K562 (cell line): ENCODE data around the gene ZNF692. TPM values are rescaled to one million over a fixed set of nuclear protein-coding genes. Genes with fewer than 3 reads are reported as not detected.

Experiments used
- CBX1 ChIP-seq: sonication (generic); IDR thresholded peaks from 2 replicates; pipeline ENCODE4 v1.6.1; 2016; ENCODE audit warnings: antibody characterized with exemption, low read depth, mild to moderate bottlenecking
- COPS2 ChIP-seq: fragments of 450-650 bp; conservative IDR thresholded peaks from 2 replicates; pipeline ENCODE4 v1.6.1; 2016; ENCODE audit warnings: mild to moderate bottlenecking, moderate library complexity
- EHMT2 ChIP-seq: fragments of 450-650 bp; IDR thresholded peaks from 2 replicates; pipeline ENCODE4 v1.6.1; 2018; ENCODE audit warnings: antibody characterized with exemption
- ETS2 ChIP-seq: IDR thresholded peaks from 2 replicates; pipeline ENCODE4 v1.6.1; 2016; ENCODE audit warnings: borderline replicate concordance, missing genetic modification characterization, mild to moderate bottlenecking, moderate library complexity, missing compliant biosample characterization; ENCODE audit not compliant: poor library complexity, severe bottlenecking
- GATAD2A ChIP-seq: fragments of 450-650 bp; IDR thresholded peaks from 2 replicates; pipeline ENCODE4 v1.6.1; 2017
- HNRNPUL1 ChIP-seq: fragments of 200-400 bp; formaldehyde crosslinking; IDR thresholded peaks from 2 replicates; pipeline ENCODE4 v1.6.1; 2017; ENCODE audit warnings: low read length
- KAT7 ChIP-seq: sonication (generic); formaldehyde crosslinking; IDR thresholded peaks from 2 replicates; pipeline ENCODE4 v1.8.0; 2022; ENCODE audit warnings: missing genetic modification reagents, mild to moderate bottlenecking, borderline replicate concordance
- PHTF2 ChIP-seq: fragments of 250-450 bp; sonication (Bioruptor Pico); IDR thresholded peaks from 2 replicates; pipeline ENCODE4 v1.5.0; 2021; ENCODE audit warnings: mild to moderate bottlenecking
- PURB ChIP-seq: sonication (generic); formaldehyde crosslinking; IDR thresholded peaks from 2 replicates; pipeline ENCODE4 v1.9.0; 2021; ENCODE audit warnings: low read depth, mild to moderate bottlenecking, missing genetic modification reagents
- PYGO2 ChIP-seq: fragments of 450-650 bp; IDR thresholded peaks from 2 replicates; pipeline ENCODE4 v1.6.1; 2016; ENCODE audit warnings: mild to moderate bottlenecking, missing genetic modification characterization, moderate library complexity, missing compliant biosample characterization
- RBM22 ChIP-seq: fragments of 200-400 bp; formaldehyde crosslinking; IDR thresholded peaks from 2 replicates; pipeline ENCODE4 v1.6.1; 2018; ENCODE audit warnings: low read length, low read depth; ENCODE audit not compliant: poor library complexity, severe bottlenecking
- SMARCA4 ChIP-seq: fragments of 450-650 bp; IDR thresholded peaks from 2 replicates; pipeline ENCODE4 v1.6.1; 2016
- SNRNP70 ChIP-seq: fragments of 200-400 bp; formaldehyde crosslinking; optimal IDR thresholded peaks from 2 replicates; pipeline ENCODE3; 2017; ENCODE audit warnings: low read depth, low read length
- TEAD1 ChIP-seq, 2 experiments: fragments of 450-650 bp in 1 of 2; sonication (generic) in 1 of 2; formaldehyde crosslinking; IDR thresholded peaks; 2 replicates each; pipeline versions ENCODE4 v1.4.0 to v1.8.0; 2020 to 2022; ENCODE audit warnings: mild to moderate bottlenecking in 2 of 2, missing genetic modification reagents in 1 of 2
- TEAD4 ChIP-seq, 2 experiments: sonication (generic) in 1 of 2; formaldehyde crosslinking in 1 of 2; IDR thresholded peaks; 2 replicates each; pipeline versions ENCODE4 v1.6.1 to v1.8.0; 2012 to 2022; ENCODE audit warnings: borderline replicate concordance in 1 of 2, inconsistent platforms in 1 of 2, low read length in 1 of 2, mild to moderate bottlenecking in 1 of 2, missing genetic modification reagents in 1 of 2
- U2AF2 ChIP-seq: fragments of 200-400 bp; formaldehyde crosslinking; optimal IDR thresholded peaks from 2 replicates; pipeline ENCODE3; 2017; ENCODE audit warnings: low read depth, mild to moderate bottlenecking, low read length
- ZFP30 ChIP-seq: fragments of 250-450 bp; sonication (Bioruptor Pico); IDR thresholded peaks from 2 replicates; pipeline ENCODE4 v1.8.0; 2022; ENCODE audit warnings: moderate library complexity, mild to moderate bottlenecking, inconsistent platforms, borderline replicate concordance
- ZNF133 ChIP-seq: fragments of 250-450 bp; sonication (Bioruptor Pico); IDR thresholded peaks from 2 replicates; pipeline ENCODE4 v1.4.0; 2020; ENCODE audit warnings: mild to moderate bottlenecking
- ZNF584 ChIP-seq: fragments of 200-800 bp; sonication (Bioruptor generic); IDR thresholded peaks from 2 replicates; pipeline ENCODE4 v1.6.1; 2016; ENCODE audit warnings: low read depth, mild to moderate bottlenecking, missing genetic modification characterization, missing compliant biosample characterization
- ZNF668 ChIP-seq: fragments of 250-450 bp; sonication (Bioruptor Pico); IDR thresholded peaks from 2 replicates; pipeline ENCODE4 v1.8.0; 2022; ENCODE audit warnings: mild to moderate bottlenecking, inconsistent platforms
- polyA plus RNA-seq, 8 experiments: library from polyadenylated mRNA; depleted of rRNA in 4 of 8; stranded (reverse) in 5 of 8; unstranded in 3 of 8; fragments of >200 nt; fragmentation: Nextera tagmentation in 2 of 8; fragmentation: Illumina TruSeq in 1 of 8; extraction: Ambion mirVana in 2 of 8; extraction: Trizol in 1 of 8; gene quantifications; 2 replicates each; pipeline versions ENCODE4 v1.2.1 to v1.2.3, GENCODE V29; 2011 to 2014; ENCODE audit warnings: inconsistent platforms in 1 of 8, missing spikeins in 1 of 8
- total RNA-seq, 7 experiments: library from RNA; depleted of rRNA in 6 of 7; stranded (reverse); fragments of >200 nt in 6 of 7; fragmentation: Illumina TruSeq in 2 of 7; extraction: Trizol in 2 of 7; gene quantifications; 2 replicates each; pipeline versions ENCODE4 v1.2.1 to v1.2.3, GENCODE V29; 2011 to 2021; ENCODE audit warnings: low replicate concordance in 1 of 7
- TF ChIP-seq, protein P1 (sequence below): sonication (generic); formaldehyde crosslinking; IDR thresholded peaks from 2 replicates; pipeline ENCODE4 v1.8.0; 2023; ENCODE audit warnings: mild to moderate bottlenecking, missing genetic modification reagents
- TF ChIP-seq, protein P2 (sequence below): fragments of 250-450 bp; sonication (Bioruptor Pico); IDR thresholded peaks from 2 replicates; pipeline ENCODE4 v1.6.1; 2021; ENCODE audit warnings: mild to moderate bottlenecking
- TF ChIP-seq, protein P3 (sequence below), 2 experiments: IDR thresholded peaks; 2 replicates each; pipeline ENCODE4 v1.6.1; 2011; ENCODE audit warnings: borderline replicate concordance in 1 of 2, control low read depth in 1 of 2, low read depth in 1 of 2, low read length in 1 of 2, mild to moderate bottlenecking in 1 of 2, mixed read lengths in 1 of 2, moderate library complexity in 1 of 2; ENCODE audit not compliant: insufficient read depth in 1 of 2, insufficient read length in 1 of 2, poor library complexity in 1 of 2, severe bottlenecking in 1 of 2; ENCODE audit errors: extremely low read depth in 1 of 2

ZNF692 gene
- total and polyA plus RNA-seq, 9 of the 15 experiments (the other 6 are each of a cell fraction or from before 2014, with no cell fraction given): 8.4 to 143 (median 55.9) TPM

DNA sequence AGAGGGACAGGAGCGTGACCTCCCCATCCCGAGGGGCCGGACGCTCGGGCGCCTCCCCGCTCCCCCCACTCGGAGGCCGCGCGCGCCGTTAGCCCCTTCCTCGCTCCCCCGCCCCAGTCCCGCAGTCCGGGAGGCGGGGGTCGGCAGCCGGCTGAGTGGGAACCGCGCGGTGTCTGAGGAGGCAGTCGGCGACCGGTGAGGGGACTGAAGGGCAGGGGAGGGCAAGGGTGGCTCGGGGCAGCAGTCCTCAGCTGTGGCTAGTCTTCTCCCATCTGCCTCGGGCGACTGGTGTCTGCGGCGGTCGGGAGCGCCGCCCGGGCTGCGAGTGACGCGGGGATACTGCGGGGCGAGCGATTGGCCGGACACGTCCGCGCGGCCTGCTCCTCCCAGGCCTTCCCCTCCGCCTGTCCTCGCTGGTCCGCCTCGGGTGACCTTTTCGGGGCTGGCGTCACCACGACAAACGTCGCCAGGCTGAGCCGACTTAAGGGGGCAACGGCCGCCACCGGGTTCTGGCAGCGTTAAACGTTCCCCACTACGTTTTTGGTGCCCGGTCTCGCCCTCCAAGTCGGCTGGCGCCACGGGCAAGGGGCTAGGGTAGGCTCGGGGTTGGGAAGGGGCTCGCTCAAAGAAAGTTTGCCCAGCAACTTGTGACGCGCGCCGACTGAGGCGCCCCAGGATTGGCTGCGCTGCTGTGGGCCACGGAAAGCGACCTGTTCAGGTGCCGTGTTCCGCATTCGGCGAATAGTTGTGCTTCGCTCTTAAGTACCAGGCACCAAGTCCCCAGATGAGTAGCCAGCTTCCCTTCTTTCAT lies 20.3 kb downstream of the ZNF692 start (continued):
- TF ChIP-seq SMARCA4 (peak; percentile 22; the same call in 1 of the 2 replicates), EHMT2 (no peak), TEAD1 (CRISPR knock-in tag; IDR thresholded peaks at IDR 0.05) (peak in 1 of 2 experiments; percentile 93; a peak in 2 of 4 replicates), COPS2 (no peak), HNRNPUL1 (no peak), U2AF2 (no peak), PURB (CRISPR knock-in tag) (no peak), PYGO2 (tag) (no peak), PHTF2 (no peak), GATAD2A (0 out of 2 replicates have a peak, but pooled peaks have one; percentile 62), TEAD4 (IDR thresholded peaks at IDR 0.05; ENCODE audit: low read length) (no peak), TEAD4 (CRISPR knock-in tag; IDR thresholded peaks at IDR 0.05; ENCODE audit: borderline replicate concordance) (0 out of 2 replicates have a peak, but pooled peaks have one; percentile 58), ZFP30 (CRISPR knock-in tag) (no peak), RBM22 (no peak), ZNF133 (CRISPR knock-in tag) (no peak), SNRNP70 (no peak), ZNF668 (no peak), KAT7 (peak; percentile 90), CBX1 (0 out of 2 replicates have a peak, but pooled peaks have one; percentile 11), ZNF584 (CRISPR knock-in tag) (no peak), ETS2 (no peak)
- TF ChIP-seq, protein P1, sequence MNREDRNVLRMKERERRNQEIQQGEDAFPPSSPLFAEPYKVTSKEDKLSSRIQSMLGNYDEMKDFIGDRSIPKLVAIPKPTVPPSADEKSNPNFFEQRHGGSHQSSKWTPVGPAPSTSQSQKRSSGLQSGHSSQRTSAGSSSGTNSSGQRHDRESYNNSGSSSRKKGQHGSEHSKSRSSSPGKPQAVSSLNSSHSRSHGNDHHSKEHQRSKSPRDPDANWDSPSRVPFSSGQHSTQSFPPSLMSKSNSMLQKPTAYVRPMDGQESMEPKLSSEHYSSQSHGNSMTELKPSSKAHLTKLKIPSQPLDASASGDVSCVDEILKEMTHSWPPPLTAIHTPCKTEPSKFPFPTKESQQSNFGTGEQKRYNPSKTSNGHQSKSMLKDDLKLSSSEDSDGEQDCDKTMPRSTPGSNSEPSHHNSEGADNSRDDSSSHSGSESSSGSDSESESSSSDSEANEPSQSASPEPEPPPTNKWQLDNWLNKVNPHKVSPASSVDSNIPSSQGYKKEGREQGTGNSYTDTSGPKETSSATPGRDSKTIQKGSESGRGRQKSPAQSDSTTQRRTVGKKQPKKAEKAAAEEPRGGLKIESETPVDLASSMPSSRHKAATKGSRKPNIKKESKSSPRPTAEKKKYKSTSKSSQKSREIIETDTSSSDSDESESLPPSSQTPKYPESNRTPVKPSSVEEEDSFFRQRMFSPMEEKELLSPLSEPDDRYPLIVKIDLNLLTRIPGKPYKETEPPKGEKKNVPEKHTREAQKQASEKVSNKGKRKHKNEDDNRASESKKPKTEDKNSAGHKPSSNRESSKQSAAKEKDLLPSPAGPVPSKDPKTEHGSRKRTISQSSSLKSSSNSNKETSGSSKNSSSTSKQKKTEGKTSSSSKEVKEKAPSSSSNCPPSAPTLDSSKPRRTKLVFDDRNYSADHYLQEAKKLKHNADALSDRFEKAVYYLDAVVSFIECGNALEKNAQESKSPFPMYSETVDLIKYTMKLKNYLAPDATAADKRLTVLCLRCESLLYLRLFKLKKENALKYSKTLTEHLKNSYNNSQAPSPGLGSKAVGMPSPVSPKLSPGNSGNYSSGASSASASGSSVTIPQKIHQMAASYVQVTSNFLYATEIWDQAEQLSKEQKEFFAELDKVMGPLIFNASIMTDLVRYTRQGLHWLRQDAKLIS (CRISPR knock-in tag): peak; percentile 87; the same call in 1 of the 2 replicates
- TF ChIP-seq, protein P2, sequence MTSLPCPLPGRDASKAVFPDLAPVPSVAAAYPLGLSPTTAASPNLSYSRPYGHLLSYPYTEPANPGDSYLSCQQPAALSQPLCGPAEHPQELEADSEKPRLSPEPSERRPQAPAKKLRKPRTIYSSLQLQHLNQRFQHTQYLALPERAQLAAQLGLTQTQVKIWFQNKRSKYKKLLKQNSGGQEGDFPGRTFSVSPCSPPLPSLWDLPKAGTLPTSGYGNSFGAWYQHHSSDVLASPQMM (CRISPR knock-in tag): no peak
- TF ChIP-seq, protein P3, sequence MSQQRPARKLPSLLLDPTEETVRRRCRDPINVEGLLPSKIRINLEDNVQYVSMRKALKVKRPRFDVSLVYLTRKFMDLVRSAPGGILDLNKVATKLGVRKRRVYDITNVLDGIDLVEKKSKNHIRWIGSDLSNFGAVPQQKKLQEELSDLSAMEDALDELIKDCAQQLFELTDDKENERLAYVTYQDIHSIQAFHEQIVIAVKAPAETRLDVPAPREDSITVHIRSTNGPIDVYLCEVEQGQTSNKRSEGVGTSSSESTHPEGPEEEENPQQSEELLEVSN (IDR thresholded peaks at IDR 0.05; ENCODE audit: borderline replicate concordance in 1 of 2, extremely low read depth in 1 of 2, insufficient read depth in 1 of 2, insufficient read length in 1 of 2, low read depth in 1 of 2, low read length in 1 of 2, poor library complexity in 1 of 2, severe bottlenecking in 1 of 2): peak in 1 of 2 experiments; percentile 60
